Sigmoid colon (tissue), 7 donors: ENCODE results near the gene DTNA. TPM values are rescaled to one million over a fixed set of nuclear protein-coding genes. Genes with fewer than 3 reads are reported as not detected.

Source experiments
- DNase-seq: peaks from one replicate; pipeline ENCODE4 v3.0.0-alpha.2; 2019
- H3K27ac ChIP-seq, 4 donors: fragments of 200-600 bp; sonication (generic); one replicate each; pipeline ENCODE4 v1.5.1; 2016 to 2019; ENCODE audit warnings: mild to moderate bottlenecking in 1 of 4
- H3K27me3 ChIP-seq, 3 donors: fragments of 200-600 bp; sonication (generic); one replicate each; pipeline ENCODE4 v1.5.1; 2019; ENCODE audit warnings: mild to moderate bottlenecking in 1 of 3
- H3K36me3 ChIP-seq, 4 donors: fragments of 200-600 bp; sonication (generic); one replicate each; pipeline ENCODE4 v1.5.1; 2016 to 2019
- H3K4me1 ChIP-seq, 4 donors: fragments of 200-600 bp; sonication (generic); one replicate each; pipeline ENCODE4 v1.5.1; 2017 to 2019
- H3K4me3 ChIP-seq, 4 donors: fragments of 200-600 bp; sonication (generic); one replicate each; pipeline ENCODE4 v1.5.1; 2017 to 2019; ENCODE audit warnings: mild to moderate bottlenecking in 2 of 4, moderate library complexity in 1 of 4
- H3K9me3 ChIP-seq, 4 donors: fragments of 200-600 bp in 3 of 4; sonication (generic) in 3 of 4; one replicate each; pipeline versions ENCODE4 v1.5.1 to v1.6.1; 2013 to 2019
- EP300 ChIP-seq, 4 donors: sonication (generic); formaldehyde crosslinking; IDR thresholded peaks; one replicate each; pipeline ENCODE4 v1.6.1; 2017; ENCODE audit warnings: antibody characterized with exemption in 4 of 4
- POLR2A ChIP-seq, 2 donors: fragments of 450-650 bp; IDR thresholded peaks; one replicate each; pipeline ENCODE4 v1.6.1; 2016; ENCODE audit warnings: antibody characterized with exemption in 2 of 2, mild to moderate bottlenecking in 2 of 2, moderate library complexity in 2 of 2
- POLR2AphosphoS5 ChIP-seq, 4 donors: sonication (generic); formaldehyde crosslinking; IDR thresholded peaks; one replicate each; pipeline ENCODE4 v1.6.1; 2017; ENCODE audit warnings: antibody characterized with exemption in 4 of 4
- WGBS, 2 donors: extraction: QIAGEN DNeasy Blood & Tissue Kit; methylation state at CpG; one replicate each; pipeline ENCODE4 v1.1.7; 2013; 5-methylcytosine and 5-hydroxymethylcytosine counted together
- intact Hi-C: fragments of 100-400 bp; cut with DNase I; formaldehyde crosslinking; loops from one replicate; pipeline ENCODE4 v1.15.1; 2023
- polyA plus RNA-seq, 3 donors: library from polyadenylated mRNA; stranded (reverse); fragments of 200-250 nt; gene quantifications; one replicate each; pipeline ENCODE4 v1.2.3, GENCODE V29; 2013
- total RNA-seq, 4 donors: library from RNA; depleted of rRNA; stranded (reverse); fragments of >200 nt; gene quantifications; one replicate each; pipeline ENCODE4 v1.1.0, GENCODE V29; 2016
- TF ChIP-seq, protein P1 (sequence below), 4 experiments: fragments of 450-650 bp in 3 of 4; fragments of 200-600 bp in 1 of 4; IDR thresholded peaks; one replicate each; pipeline ENCODE4 v1.5.1; 2016 to 2019; ENCODE audit warnings: antibody characterized with exemption in 4 of 4, mild to moderate bottlenecking in 3 of 4, moderate library complexity in 2 of 4
- donor health status: healthy with polysubstance abuse.
- donor health status: Bipolar disorder and iron deficiency.
- donor health status: healthy.

Gene DTNA
- total and polyA plus RNA-seq, 7 donors = 1.4 to 140 (median 71.9) TPM

- Histone ChIP-seq H3K9me3 (no peaks in the 10 kb centered on the region), H3K27me3 (no peaks in the 10 kb centered on the region), H3K4me1 (peaks cover 0 to 18% (median 3%) of the 10 kb centered on the region in 4 donors), H3K27ac (no peak overlapping the region), H3K36me3 (no peaks in the 10 kb centered on the region), H3K4me3 (no peak overlapping the region)
- intact Hi-C loops = no loop called here
- no peak for DNase-seq
- TF ChIP-seq POLR2A (IDR thresholded peaks at IDR 0.05) = no peak
- TF ChIP-seq EP300 (IDR thresholded peaks at IDR 0.05) = no peak
- TF ChIP-seq, protein P1, sequence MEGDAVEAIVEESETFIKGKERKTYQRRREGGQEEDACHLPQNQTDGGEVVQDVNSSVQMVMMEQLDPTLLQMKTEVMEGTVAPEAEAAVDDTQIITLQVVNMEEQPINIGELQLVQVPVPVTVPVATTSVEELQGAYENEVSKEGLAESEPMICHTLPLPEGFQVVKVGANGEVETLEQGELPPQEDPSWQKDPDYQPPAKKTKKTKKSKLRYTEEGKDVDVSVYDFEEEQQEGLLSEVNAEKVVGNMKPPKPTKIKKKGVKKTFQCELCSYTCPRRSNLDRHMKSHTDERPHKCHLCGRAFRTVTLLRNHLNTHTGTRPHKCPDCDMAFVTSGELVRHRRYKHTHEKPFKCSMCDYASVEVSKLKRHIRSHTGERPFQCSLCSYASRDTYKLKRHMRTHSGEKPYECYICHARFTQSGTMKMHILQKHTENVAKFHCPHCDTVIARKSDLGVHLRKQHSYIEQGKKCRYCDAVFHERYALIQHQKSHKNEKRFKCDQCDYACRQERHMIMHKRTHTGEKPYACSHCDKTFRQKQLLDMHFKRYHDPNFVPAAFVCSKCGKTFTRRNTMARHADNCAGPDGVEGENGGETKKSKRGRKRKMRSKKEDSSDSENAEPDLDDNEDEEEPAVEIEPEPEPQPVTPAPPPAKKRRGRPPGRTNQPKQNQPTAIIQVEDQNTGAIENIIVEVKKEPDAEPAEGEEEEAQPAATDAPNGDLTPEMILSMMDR (IDR thresholded peaks at IDR 0.05) = no peak
- TF ChIP-seq POLR2AphosphoS5 (IDR thresholded peaks at IDR 0.05) = no peak
These were observed 48.4 kb downstream of the DTNA start for GRCh38 chr18:34758378-34758948.

- no peak overlapping the region for H3K4me3 ChIP-seq
- H3K4me1 ChIP-seq = peaks cover 0 to 7% (median 3%) of the 10 kb centered on the region in 4 donors
- no peak overlapping the region for H3K27ac ChIP-seq
- TF ChIP-seq, protein P1 (IDR thresholded peaks at IDR 0.05) = no peak
- TF ChIP-seq POLR2AphosphoS5 (IDR thresholded peaks at IDR 0.05) (no peak), POLR2A (IDR thresholded peaks at IDR 0.05) (no peak), EP300 (IDR thresholded peaks at IDR 0.05) (no peak)
- H3K27me3 ChIP-seq = no peaks in the 10 kb centered on the region
- no peaks in the 10 kb centered on the region for H3K36me3 ChIP-seq
- intact Hi-C loops = no loop called here
- 63 to 69% methylated on average over 4 of the region's 4 CpGs for WGBS, 2 donors
- H3K9me3 ChIP-seq = no peaks in the 10 kb centered on the region
- DNase-seq = no peak
These were observed 50.3 kb downstream of the DTNA start for GRCh38 chr18:34760444-34760843.

DNA sequence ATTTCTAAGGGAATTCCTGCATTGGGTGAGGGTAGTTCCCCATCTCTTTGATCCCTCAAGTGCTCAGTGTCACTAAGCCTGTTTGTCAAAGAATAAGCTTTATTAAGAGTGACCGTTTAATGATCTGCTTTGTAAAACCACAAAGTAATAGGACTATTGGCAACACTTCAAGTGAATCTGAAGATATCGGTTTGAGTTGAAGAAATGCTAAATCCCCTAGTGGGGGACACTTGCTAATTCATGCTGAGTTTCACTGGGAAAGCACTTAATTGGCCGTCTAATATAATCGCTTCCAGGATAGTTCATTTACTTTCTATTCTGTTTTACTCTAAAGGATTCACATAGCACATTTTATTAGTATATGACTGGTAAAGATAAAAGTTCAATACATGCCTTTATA lies 54.4 kb downstream of the DTNA start:
- peaks cover 0 to 6% (median 2%) of the 10 kb centered on the region in 4 donors for H3K36me3 ChIP-seq
- TF ChIP-seq, protein P1 (IDR thresholded peaks at IDR 0.05) = no peak
- TF ChIP-seq EP300 (IDR thresholded peaks at IDR 0.05) (no peak), POLR2AphosphoS5 (IDR thresholded peaks at IDR 0.05) (no peak), POLR2A (IDR thresholded peaks at IDR 0.05) (no peak)
- no peaks in the 10 kb centered on the region for H3K27me3 ChIP-seq
- H3K4me1 ChIP-seq = peaks cover 0 to 7% (median 0%) of the 10 kb centered on the region in 4 donors
- intact Hi-C loops = no loop called here
- H3K9me3 ChIP-seq = no peaks in the 10 kb centered on the region
- 82 to 85% methylated on average over 4 of the region's 4 CpGs for WGBS, 2 donors
- DNase-seq = no peak
- H3K4me3 ChIP-seq = no peak overlapping the region
- H3K27ac ChIP-seq = no peak overlapping the region

DNA sequence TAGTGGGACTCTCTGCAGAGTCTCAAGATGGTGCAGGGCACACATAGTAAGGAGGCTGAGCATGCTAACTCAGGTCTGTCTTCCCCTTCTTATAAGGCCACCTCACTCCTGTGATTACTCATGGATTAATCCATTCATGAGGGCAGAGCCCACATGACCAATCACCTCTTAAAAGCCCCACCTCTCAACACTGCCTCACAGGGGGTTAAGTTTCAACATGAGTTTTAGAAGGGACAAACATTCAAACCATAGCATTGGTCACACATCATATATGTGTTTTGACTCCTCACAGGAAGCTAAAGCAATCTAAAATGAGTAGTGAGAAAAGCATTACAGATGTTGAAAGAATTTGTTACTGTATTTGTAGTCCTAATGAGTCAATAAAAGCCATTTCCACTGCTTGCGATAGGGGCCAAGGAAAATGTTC lies 57.5 kb downstream of the DTNA start:
- DNase-seq = no peak
- no peak for TF ChIP-seq POLR2AphosphoS5 (IDR thresholded peaks at IDR 0.05)
- TF ChIP-seq, protein P1 (IDR thresholded peaks at IDR 0.05) = no peak
- TF ChIP-seq EP300 (IDR thresholded peaks at IDR 0.05) = no peak
- TF ChIP-seq POLR2A (IDR thresholded peaks at IDR 0.05) = no peak
- H3K4me3 ChIP-seq = no peak overlapping the region
- H3K36me3 ChIP-seq = peaks cover 0 to 6% (median 2%) of the 10 kb centered on the region in 4 donors
- intact Hi-C loops = no loop called here
- no peaks in the 10 kb centered on the region for H3K27me3 ChIP-seq
- WGBS, 2 donors = 89 to 93% methylated on average over 1 of the region's 1 CpG
- H3K9me3 ChIP-seq = no peaks in the 10 kb centered on the region
- H3K27ac ChIP-seq = no peak overlapping the region
- H3K4me1 ChIP-seq = peaks cover 0 to 14% (median 6%) of the 10 kb centered on the region in 4 donors

- TF ChIP-seq EP300 (IDR thresholded peaks at IDR 0.05) = no peak
- no peak for TF ChIP-seq POLR2AphosphoS5 (IDR thresholded peaks at IDR 0.05)
- TF ChIP-seq POLR2A (IDR thresholded peaks at IDR 0.05) = no peak
- TF ChIP-seq, protein P1 (IDR thresholded peaks at IDR 0.05) = no peak
- Histone ChIP-seq H3K27me3 (no peaks in the 10 kb centered on the region), H3K4me3 (no peak overlapping the region), H3K9me3 (no peaks in the 10 kb centered on the region), H3K36me3 (peaks cover 0 to 6% (median 2%) of the 10 kb centered on the region in 4 donors), H3K27ac (peak overlapping the region in 2 of 4 donors; percentile 73 to 76), H3K4me1 (peaks cover 3 to 30% (median 25%) of the 10 kb centered on the region in 4 donors)
- intact Hi-C loops = loop anchor here (5.0 kb wide), 1 partner anchor 110 kb away; no protein-coding TSS in a partner anchor
- WGBS, 2 donors = 91 to 95% methylated on average over 1 of the region's 1 CpG
- DNase-seq = no peak
These were observed 61.9 kb downstream of the DTNA start for GRCh38 chr18:34771958-34772357.
